Measurements from ENCODE around the gene CHURC1. TPM values are rescaled to one million over a fixed set of nuclear protein-coding genes. Genes with fewer than 3 reads are reported as not detected.
A peak's percentile ranks its signal among the peaks of the same experiment; 100 is the strongest.

Gene CHURC1
- total and polyA plus RNA-seq, 2 of the 13 experiments (the other 11 are each of a cell fraction or from before 2014, with no cell fraction given) = 41.1 to 74.4 TPM

GRCh38 chr14:64914237-64915028 is at the start of gene CHURC1 (continued):
- 0 out of 2 replicates have a peak, but pooled peaks have one; percentile 63 for TF ChIP-seq TRAFD1 (CRISPR knock-in tag; IDR thresholded peaks at IDR 0.05; ENCODE audit: borderline replicate concordance)
- TF ChIP-seq AGO1 (IDR thresholded peaks at IDR 0.05; ENCODE audit: low read depth, low read length, poor library complexity, severe bottlenecking) = no peak
- peak; percentile 21 for TF ChIP-seq ZNF274 (CRISPR knock-in tag; IDR thresholded peaks at IDR 0.05)
- no peak for TF ChIP-seq REXO4 (CRISPR knock-in tag; IDR thresholded peaks at IDR 0.05; ENCODE audit: borderline replicate concordance)
- TF ChIP-seq, protein P1, sequence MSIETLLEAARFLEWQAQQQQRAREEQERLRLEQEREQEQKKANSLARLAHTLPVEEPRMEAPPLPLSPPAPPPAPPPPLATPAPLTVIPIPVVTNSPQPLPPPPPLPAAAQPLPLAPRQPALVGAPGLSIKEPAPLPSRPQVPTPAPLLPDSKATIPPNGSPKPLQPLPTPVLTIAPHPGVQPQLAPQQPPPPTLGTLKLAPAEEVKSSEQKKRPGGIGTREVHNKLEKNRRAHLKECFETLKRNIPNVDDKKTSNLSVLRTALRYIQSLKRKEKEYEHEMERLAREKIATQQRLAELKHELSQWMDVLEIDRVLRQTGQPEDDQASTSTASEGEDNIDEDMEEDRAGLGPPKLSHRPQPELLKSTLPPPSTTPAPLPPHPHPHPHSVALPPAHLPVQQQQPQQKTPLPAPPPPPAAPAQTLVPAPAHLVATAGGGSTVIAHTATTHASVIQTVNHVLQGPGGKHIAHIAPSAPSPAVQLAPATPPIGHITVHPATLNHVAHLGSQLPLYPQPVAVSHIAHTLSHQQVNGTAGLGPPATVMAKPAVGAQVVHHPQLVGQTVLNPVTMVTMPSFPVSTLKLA (IDR thresholded peaks at IDR 0.05) = no peak
- TF ChIP-seq, protein P2, sequence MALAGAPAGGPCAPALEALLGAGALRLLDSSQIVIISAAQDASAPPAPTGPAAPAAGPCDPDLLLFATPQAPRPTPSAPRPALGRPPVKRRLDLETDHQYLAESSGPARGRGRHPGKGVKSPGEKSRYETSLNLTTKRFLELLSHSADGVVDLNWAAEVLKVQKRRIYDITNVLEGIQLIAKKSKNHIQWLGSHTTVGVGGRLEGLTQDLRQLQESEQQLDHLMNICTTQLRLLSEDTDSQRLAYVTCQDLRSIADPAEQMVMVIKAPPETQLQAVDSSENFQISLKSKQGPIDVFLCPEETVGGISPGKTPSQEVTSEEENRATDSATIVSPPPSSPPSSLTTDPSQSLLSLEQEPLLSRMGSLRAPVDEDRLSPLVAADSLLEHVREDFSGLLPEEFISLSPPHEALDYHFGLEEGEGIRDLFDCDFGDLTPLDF (CRISPR knock-in tag; IDR thresholded peaks at IDR 0.05) = no peak; the same call in 1 of the 2 replicates
- TF ChIP-seq STAG1 (CRISPR knock-in tag; IDR thresholded peaks at IDR 0.05) = no peak
- TF ChIP-seq ONECUT2 (CRISPR knock-in tag; IDR thresholded peaks at IDR 0.05) = no peak
- TF ChIP-seq ZNF660 (CRISPR knock-in tag; IDR thresholded peaks at IDR 0.05; ENCODE audit: borderline replicate concordance, low read depth) = no peak
- TF ChIP-seq SIX1 (CRISPR knock-in tag; IDR thresholded peaks at IDR 0.05; ENCODE audit: borderline replicate concordance) = no peak
- 0 out of 2 replicates have a peak, but pooled peaks have one; percentile 41 for TF ChIP-seq ATF7-NPFF (CRISPR knock-in tag; IDR thresholded peaks at IDR 0.05; ENCODE audit: low read depth)
- TF ChIP-seq MEIS1 (CRISPR knock-in tag; IDR thresholded peaks at IDR 0.05; ENCODE audit: borderline replicate concordance) = peak; percentile 69; the same call in 1 of the 2 replicates
- TF ChIP-seq ZBTB7B (CRISPR knock-in tag; IDR thresholded peaks at IDR 0.05) = no peak
- 0 out of 2 replicates have a peak, but pooled peaks have one; percentile 61 for TF ChIP-seq ZBED4 (CRISPR knock-in tag; IDR thresholded peaks at IDR 0.05; ENCODE audit: borderline replicate concordance)
- TF ChIP-seq ZNF562 (CRISPR knock-in tag; IDR thresholded peaks at IDR 0.05; ENCODE audit: borderline replicate concordance) = no peak
- no peak for TF ChIP-seq PRPF4 (IDR thresholded peaks at IDR 0.05; ENCODE audit: low read depth, low read length, poor library complexity, severe bottlenecking)
- no peak for TF ChIP-seq ATF4 (CRISPR knock-in tag; IDR thresholded peaks at IDR 0.05)
- TF ChIP-seq ZC3H13 (CRISPR knock-in tag; IDR thresholded peaks at IDR 0.05) = no peak
